Muscle layer of colon (tissue), 2 donors: ENCODE measurements around the gene IL27RA.
"Not testable (repeated sequence)": the region's sequence is repeated elsewhere in the genome, so short reads cannot be mapped to it uniquely, and the experiment has no call there.

Experiments
- H3K27ac ChIP-seq: one replicate; pipeline ENCODE4 v1.7.0; 2013; ENCODE audit warnings: low read depth, mild to moderate bottlenecking, low read length, moderate library complexity
- H3K27me3 ChIP-seq, 2 donors: one replicate each; pipeline ENCODE4 v1.7.0; 2013; ENCODE audit warnings: low read length in 2 of 2, mild to moderate bottlenecking in 2 of 2; ENCODE audit not compliant: insufficient read depth in 2 of 2, control insufficient read depth in 1 of 2
- H3K36me3 ChIP-seq: one replicate; pipeline ENCODE4 v1.7.0; 2013; ENCODE audit warnings: mild to moderate bottlenecking, low read length; ENCODE audit not compliant: insufficient read depth
- H3K4me1 ChIP-seq: one replicate; pipeline ENCODE4 v1.7.0; 2013; ENCODE audit warnings: mild to moderate bottlenecking, low read length; ENCODE audit not compliant: insufficient read depth
- H3K4me3 ChIP-seq, 2 donors: one replicate each; pipeline ENCODE4 v1.7.0; 2013; ENCODE audit warnings: low read length in 2 of 2, low read depth in 1 of 2, mild to moderate bottlenecking in 1 of 2, moderate library complexity in 1 of 2
- H3K9ac ChIP-seq: one replicate; pipeline ENCODE4 v1.7.0; 2013; ENCODE audit warnings: low read length
- H3K9me3 ChIP-seq: one replicate; pipeline ENCODE4 v1.7.0; 2013; ENCODE audit warnings: mild to moderate bottlenecking, low read length
- donor health status: abdominal sarcoma.
- donor health status: Adenocarcinoma of cecum.

The IL27RA gene

DNA sequence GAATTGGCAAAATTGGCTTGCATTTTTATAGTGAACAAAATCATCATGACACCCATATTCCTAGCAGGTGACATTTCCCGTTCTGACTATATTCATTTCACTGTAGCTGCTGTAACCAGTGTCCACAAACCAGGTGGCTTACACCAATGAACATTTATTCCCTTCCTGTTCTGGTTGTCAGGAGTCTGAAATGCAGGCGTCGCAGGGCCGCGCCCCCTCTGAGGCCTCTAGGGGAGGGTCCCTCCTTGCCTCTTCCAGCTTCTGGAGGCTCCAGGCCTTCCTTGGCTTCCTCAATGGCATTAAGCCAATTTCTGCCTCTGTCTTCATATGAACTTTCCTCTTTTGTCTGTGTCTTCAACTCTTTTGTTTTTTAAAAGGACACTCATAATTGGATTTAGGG is 10.1 kb upstream of the IL27RA start:
- no peak overlapping the region for H3K9ac ChIP-seq
- H3K36me3 ChIP-seq = no peaks in the 10 kb centered on the region
- no peaks in the 10 kb centered on the region for H3K4me1 ChIP-seq
- no peaks in the 10 kb centered on the region for H3K27me3 ChIP-seq
- no peaks in the 10 kb centered on the region for H3K9me3 ChIP-seq
- no peak overlapping the region for H3K4me3 ChIP-seq
- no peak overlapping the region for H3K27ac ChIP-seq

DNA sequence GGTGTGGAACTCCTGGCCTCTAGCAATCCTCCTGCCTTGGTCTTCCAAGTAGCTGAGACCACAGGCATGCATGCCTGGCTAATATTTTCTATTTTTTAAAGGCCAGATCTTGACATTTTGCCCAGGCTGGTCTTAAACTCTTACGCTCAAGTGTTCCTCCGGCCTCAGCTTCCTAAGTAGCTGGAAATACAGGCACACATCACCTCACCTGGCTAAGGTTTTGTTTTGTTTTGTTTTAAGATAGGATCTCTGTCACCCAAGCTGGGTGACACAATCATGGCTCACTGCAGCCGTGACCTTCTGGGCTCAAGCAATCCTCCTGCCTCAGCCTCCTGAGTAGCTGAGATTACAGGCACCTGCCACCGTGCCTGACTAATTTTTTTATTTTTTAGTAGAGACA is 9.1 kb upstream of the IL27RA start:
- Histone ChIP-seq H3K36me3 (no peaks in the 10 kb centered on the region), H3K9ac (no peak overlapping the region), H3K27ac (no peak overlapping the region), H3K4me1 (no peaks in the 10 kb centered on the region), H3K4me3 (no peak overlapping the region), H3K9me3 (no peaks in the 10 kb centered on the region), H3K27me3 (no peaks in the 10 kb centered on the region)

DNA sequence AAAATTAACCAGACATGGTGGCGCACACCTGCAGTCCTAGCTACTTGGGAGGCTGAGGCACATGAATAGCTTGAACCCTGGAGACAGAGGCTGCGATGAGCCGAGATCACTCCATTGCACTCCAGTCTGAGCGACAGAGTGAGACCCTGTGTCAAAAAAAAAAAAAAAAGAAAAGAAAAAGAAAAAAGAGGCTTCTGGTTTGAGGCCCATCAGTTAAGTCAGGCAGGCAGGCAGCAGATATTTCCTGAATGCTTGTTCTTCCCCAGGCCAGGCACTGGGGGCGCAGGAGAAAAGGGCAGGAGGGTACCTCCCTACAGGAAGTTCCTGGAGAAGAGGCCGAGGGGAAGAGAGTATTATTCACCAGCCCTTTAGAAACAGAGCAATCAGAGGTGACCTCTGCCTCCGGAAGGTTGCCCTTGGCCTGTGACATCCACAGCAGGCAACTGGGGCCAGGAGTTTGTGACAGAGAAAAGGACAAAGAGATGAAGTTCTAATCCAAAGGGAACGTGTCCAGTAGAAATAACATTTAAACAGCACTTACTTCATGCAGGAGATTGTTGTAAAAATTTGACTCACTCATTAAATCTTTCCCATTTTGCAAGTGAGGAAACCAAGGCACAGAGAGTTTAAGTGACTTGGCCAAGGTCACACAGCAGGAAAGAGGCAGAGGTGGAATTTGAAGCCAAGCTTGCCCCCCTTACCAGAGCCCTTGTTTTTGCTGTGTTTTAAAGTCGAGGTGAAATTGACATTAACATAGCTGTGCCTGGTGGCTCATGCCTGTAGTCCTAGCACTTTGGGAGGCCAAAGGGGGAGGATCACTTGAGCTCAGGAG is 7.9 kb upstream of the IL27RA start:
- Histone ChIP-seq H3K36me3 (no peaks in the 10 kb centered on the region), H3K4me3 (no peak overlapping the region), H3K27me3 (no peaks in the 10 kb centered on the region), H3K9ac (no peak overlapping the region), H3K9me3 (no peaks in the 10 kb centered on the region), H3K27ac (no peak overlapping the region), H3K4me1 (no peaks in the 10 kb centered on the region)

DNA sequence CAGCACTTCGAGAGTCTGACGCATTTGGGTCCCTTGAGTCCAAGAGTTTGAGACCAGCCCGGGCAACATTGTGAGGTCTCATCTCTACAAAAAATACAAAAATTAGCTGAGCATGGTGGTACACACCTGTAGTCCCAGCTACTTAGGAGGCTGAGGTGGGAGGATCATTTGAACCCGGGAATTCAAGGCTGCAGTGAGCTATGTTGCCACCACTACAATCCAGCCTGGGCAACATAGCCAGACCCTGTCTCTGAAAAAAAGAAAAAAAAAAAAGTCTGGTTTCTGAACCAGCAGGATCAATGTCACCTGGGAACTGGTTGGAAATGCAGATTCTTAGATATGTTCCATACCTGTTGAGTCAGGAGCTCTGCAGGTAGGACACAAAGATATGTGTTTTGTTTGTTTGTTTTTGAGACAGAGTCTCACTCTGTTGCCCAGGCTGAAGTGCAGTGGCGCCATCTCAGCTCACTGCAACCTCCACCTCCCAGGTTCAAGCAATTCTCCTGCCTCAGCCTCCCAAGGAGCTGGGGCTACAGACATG is 4.8 kb upstream of the IL27RA start:
- not testable (repeated sequence) for H3K4me3 ChIP-seq, H3K9me3 ChIP-seq, H3K27ac ChIP-seq, H3K4me1 ChIP-seq, H3K9ac ChIP-seq, H3K36me3 ChIP-seq
- peaks cover 0 to 11% of the 10 kb centered on the region in 2 donors for H3K27me3 ChIP-seq

DNA sequence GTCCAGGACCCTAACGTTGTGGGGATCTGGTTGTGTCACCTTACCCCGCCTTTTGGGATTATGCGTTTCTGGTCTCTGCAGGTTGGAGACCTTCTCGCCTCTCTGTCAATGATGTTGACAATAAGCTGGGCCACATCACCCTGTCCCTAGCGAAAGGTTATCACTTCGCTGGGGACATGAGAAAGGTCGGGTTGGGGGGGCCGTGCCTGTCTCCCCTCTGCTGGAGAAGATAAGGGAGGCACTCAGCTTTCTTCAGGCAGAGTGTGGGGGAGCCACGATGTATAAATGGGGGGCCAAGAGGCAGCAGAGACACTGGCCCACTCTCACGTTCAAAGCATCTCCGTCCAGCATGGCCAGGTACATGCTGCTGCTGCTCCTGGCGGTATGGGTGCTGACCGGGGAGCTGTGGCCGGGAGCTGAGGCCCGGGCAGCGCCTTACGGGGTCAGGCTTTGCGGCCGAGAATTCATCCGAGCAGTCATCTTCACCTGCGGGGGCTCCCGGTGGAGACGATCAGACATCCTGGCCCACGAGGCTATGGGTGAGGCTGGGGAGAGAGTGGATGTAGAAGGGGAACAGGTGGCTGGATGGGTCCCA is 3.6 kb upstream of the IL27RA start, which contains the start of gene RLN3:
TSS of gene RLN3 (plus strand) at position 293 of the 595 bp plus-strand sequence. CDS start at position 350, 57 bp downstream.
- Histone ChIP-seq H3K4me1 (peaks cover 4% of the 10 kb centered on the region), H3K27ac (no peak within 1 kb of the TSS), H3K4me3 (no peak within 1 kb of the TSS), H3K9me3 (no peaks in the 10 kb centered on the region), H3K27me3 (peaks cover 0 to 19% of the 10 kb centered on the region in 2 donors), H3K9ac (no peak within 1 kb of the TSS), H3K36me3 (no peaks in the 10 kb centered on the region)

DNA sequence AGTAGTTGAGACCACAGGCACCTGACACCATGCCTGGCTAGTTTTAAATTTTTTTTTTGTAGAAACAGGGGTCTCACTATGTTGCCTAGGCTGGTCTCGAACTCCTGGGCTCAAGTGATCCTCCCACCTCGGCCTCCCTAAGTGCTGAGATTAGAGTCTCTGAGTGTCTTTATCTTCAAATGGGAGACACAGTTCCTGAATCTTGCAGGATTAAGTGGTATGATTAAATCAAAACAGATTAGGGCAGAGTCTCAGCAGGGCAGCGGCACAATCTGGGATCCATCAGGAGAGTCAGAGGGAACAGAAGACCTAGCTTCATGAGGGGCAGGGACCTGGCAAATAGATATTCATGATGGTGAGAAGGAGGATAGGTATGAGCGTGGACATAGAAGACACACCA is 2.7 kb upstream of the IL27RA start:
- Histone ChIP-seq H3K36me3 (no peaks in the 10 kb centered on the region), H3K9me3 (no peaks in the 10 kb centered on the region), H3K4me3 (no peak overlapping the region), H3K27ac (no peak overlapping the region), H3K9ac (no peak overlapping the region), H3K4me1 (peaks cover 4% of the 10 kb centered on the region), H3K27me3 (peaks cover 0 to 19% of the 10 kb centered on the region in 2 donors)

DNA sequence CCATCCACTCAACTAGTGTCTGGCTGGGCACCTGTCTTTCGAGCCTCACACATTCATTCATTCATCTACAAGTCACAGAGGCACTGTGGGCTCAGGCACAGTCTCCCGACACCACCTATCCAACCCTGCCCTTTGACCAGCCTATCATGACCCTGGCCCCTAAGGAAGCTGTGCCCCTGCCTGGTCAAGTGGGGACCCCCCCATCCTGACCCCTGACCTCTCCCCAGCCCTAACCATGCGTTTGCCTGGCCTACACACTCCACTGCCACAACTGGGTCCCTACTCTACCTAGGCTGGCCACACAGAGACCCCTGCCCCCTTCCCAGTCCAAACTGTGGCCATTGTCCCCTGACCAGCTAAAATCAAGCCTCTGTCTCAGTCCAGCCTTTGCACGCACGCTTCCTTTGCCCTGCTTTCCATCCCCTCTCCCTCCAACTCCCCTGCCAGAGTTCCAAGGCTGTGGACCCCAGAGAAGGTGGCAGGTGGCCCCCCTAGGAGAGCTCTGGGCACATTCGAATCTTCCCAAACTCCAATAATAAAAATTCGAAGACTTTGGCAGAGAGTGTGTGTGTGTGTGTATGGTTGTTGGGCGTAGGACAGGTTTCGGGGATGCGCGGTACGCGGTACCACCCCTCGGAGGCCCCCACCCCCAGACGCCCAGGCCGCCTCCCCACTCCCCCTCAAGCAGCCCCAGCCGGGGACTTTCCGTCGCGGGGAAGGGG is 404 bp upstream of the IL27RA start:
- no peak overlapping the region for H3K27ac ChIP-seq
- H3K27me3 ChIP-seq = peaks cover 0 to 19% of the 10 kb centered on the region in 2 donors
- H3K9ac ChIP-seq = no peak overlapping the region
- peaks cover 4% of the 10 kb centered on the region for H3K4me1 ChIP-seq
- no peaks in the 10 kb centered on the region for H3K36me3 ChIP-seq
- peak overlapping the region; percentile 49 to 58 for H3K4me3 ChIP-seq
- no peaks in the 10 kb centered on the region for H3K9me3 ChIP-seq

DNA sequence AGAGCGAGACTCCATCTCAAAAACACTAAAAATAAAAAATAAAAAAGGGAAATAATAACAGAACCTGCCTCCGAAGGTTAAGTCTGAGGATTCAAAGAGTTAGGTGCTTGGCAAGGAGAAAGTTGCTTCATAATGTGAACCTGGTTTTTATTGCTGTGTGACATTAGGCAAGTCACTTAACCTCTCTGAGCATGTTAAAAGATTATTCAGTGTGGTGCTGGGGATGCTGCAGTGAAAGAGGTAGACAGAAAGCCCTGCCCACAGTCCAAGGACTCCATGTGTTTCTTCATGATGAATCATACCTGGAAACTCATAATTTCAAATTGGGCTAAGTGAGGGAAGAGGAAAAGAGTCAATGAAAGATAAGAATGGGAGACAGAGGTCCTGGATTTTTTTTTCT is 2.4 kb downstream of the IL27RA start:
- Histone ChIP-seq H3K27me3 (peaks cover 0 to 19% of the 10 kb centered on the region in 2 donors), H3K36me3 (no peaks in the 10 kb centered on the region), H3K4me3 (no peak overlapping the region), H3K9me3 (no peaks in the 10 kb centered on the region), H3K9ac (no peak overlapping the region), H3K4me1 (peaks cover 4% of the 10 kb centered on the region), H3K27ac (no peak overlapping the region)

DNA sequence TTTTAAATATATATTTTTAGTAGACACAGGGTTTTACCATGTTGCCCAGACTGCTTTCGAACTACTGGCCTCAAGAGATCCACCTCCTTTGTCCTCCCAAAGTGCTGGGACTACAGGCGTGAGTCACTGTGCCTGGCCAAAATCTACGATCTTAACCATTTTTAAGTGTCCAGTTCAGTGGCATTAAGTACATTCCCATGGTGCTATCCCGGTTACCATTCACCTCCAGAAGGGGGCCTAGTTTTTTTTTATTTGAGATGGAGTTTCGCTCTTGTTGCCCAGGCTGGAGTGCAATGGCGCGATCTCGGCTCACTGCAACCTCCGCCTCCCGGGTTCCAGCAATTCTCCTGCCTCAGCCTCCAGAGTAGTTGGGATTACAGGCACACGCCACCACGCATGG is 3.6 kb downstream of the IL27RA start:
- not testable (repeated sequence) for H3K27ac ChIP-seq, H3K9ac ChIP-seq, H3K4me3 ChIP-seq, H3K4me1 ChIP-seq, H3K36me3 ChIP-seq, H3K9me3 ChIP-seq
- peaks cover 0 to 19% of the 10 kb centered on the region in 2 donors for H3K27me3 ChIP-seq

DNA sequence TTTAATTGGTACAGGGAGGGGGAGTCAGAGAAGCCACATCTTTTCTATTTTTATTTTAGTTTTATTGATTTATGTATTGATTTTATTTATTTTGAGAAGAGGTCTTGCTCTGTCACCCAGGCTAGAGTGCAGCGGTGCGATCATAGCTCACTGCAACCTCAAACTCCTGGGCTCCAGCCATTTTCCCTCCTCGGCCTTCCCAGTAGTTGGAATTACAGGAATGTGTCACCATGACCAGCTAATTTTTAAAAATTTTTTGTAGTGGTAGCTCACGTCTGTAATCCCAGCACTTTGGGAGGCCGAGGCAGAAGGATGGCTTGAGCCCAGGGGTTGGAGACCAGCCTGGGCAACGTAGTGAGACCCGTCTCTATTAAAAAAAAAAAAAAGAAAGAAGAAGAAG is 4.1 kb downstream of the IL27RA start:
- Histone ChIP-seq H3K27me3 (peaks cover 0 to 18% of the 10 kb centered on the region in 2 donors), H3K27ac (no peak overlapping the region), H3K4me3 (no peak overlapping the region), H3K9ac (no peak overlapping the region), H3K4me1 (peaks cover 4% of the 10 kb centered on the region), H3K9me3 (no peaks in the 10 kb centered on the region), H3K36me3 (no peaks in the 10 kb centered on the region)

DNA sequence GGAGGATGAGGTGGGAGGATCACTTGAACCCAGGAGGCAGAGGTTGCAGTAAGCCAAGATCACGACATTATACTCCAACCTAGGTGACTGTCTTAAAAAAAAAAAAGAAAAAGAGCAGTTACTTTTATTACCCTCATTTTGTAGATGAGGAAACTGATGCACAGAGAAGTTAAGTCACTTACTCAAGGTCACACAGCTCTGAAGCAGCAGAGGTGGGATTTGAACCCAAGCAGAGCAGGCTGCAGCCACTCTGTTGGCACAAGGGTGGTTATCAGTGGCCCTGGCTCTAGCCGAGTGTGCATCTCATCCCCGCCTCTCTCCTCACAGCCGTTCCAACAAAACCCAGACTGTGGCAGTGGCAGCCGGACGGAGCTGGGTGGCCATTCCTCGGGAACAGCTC is 7.6 kb downstream of the IL27RA start:
- no peak overlapping the region for H3K27ac ChIP-seq
- no peaks in the 10 kb centered on the region for H3K36me3 ChIP-seq
- H3K4me3 ChIP-seq = no peak overlapping the region
- H3K27me3 ChIP-seq = no peaks in the 10 kb centered on the region
- H3K9ac ChIP-seq = no peak overlapping the region
- no peaks in the 10 kb centered on the region for H3K4me1 ChIP-seq
- H3K9me3 ChIP-seq = no peaks in the 10 kb centered on the region
